ENCODE data around the gene BAG5.

BAG5 gene

DNA sequence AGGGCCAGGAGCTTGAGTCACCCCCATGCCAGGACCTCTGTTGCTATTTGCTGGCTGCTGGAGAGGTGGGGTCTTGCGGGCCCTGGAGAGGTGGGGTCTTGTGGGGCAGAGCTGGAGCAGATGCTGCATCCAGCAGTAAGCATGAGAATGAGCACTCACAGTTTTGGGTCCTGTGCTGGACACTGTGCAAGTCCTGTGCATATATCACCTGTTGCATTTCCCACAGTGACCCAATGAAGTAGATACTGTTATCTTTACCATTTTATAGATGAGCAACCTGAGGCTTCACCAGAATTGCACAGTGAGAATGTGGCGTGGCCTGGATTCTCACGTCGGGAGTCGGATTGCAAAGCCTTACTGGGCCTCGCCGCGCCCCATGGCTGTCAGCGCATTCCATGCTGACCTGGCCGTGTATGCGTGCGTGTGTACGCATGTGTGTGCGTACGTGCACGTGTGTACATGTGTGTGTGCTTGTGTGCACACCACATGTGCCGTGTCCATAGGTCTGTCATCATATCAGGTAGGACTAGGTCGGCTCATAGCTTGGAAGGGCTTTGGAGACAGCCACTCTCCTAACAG, 12.3 kb upstream of the BAG5 start:
- TF ChIP-seq Cebpa-rat (IDR thresholded peaks at IDR 0.05): no peak
- Histone ChIP-seq H3K4me3 (no peak overlapping the region), H3K36me3 (peaks cover 60 to 75% (median 70%) of the 10 kb centered on the region in 11 experiments), H3K27me3 (no peaks in the 10 kb centered on the region), H3K4me2 (no peak overlapping the region), H4K20me1 (peaks cover 17 to 85% (median 50%) of the 10 kb centered on the region in 11 experiments; a peak in 19 of 22 replicates), H3K27ac (no peak overlapping the region), H3K9me3 (replicated peaks in 1 of 11) (no peaks in the 10 kb centered on the region), H3K9ac (peak overlapping the region in 1 of 11 experiments; percentile 18; a peak in 1 of 22 replicates), H3K4me1 (peaks cover 7 to 22% (median 16%) of the 10 kb centered on the region in 10 experiments; a peak in 17 of 20 replicates)

DNA sequence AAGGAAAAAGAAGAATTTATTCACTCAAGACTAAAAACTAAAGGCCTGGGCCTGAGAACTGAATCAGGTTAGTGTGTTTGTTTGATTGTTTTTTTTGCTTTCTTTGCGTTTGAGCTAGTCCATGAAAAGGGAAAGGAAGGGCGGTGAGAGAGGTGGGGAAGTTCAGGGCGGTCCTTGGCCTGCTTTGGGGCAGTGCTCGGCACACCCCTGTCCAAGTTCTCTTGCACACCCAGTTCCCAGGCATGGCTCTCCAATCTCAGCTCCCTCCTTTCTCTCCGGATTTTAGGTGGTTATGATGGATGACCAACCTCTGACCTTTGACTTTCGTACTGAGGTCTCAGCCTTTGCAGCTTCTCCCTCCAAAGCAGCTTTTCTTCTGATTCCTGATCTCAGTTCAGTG, 11.6 kb upstream of the BAG5 start:
- Histone ChIP-seq H4K20me1 (peaks cover 21 to 92% (median 57%) of the 10 kb centered on the region in 11 experiments; a peak in 20 of 22 replicates), H3K27me3 (no peaks in the 10 kb centered on the region), H3K4me2 (no peak overlapping the region), H3K4me1 (peaks cover 7 to 24% (median 21%) of the 10 kb centered on the region in 10 experiments; a peak in 18 of 20 replicates), H3K36me3 (peaks cover 58 to 68% (median 67%) of the 10 kb centered on the region in 11 experiments), H3K9ac (no peak overlapping the region), H3K27ac (no peak overlapping the region), H3K4me3 (no peak overlapping the region), H3K9me3 (replicated peaks in 1 of 11) (no peaks in the 10 kb centered on the region)
- TF ChIP-seq Cebpa-rat (IDR thresholded peaks at IDR 0.05): no peak

DNA sequence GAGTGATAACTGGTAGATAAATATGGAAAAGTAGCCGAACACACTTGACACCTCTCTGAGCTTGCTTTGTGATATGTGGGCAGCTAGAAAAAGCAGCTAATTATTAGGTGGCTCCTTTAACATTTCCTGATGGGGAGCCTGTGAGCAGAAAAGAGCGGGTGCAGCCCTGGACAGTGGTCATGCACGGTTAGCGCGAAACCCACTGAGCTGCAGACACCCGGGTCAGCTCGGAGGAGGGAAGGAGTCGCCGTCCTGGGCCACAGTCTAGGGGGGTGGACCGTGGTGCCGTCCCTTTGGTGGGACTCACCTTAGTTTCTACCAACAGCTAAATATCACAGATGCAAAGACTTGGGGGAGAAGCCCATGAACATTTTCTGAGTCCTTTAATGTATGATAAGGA, 7.0 kb upstream of the BAG5 start:
- Histone ChIP-seq H3K4me3 (no peak overlapping the region), H3K4me1 (peaks cover 19 to 54% (median 39%) of the 10 kb centered on the region in 10 experiments), H3K36me3 (peaks cover 23 to 36% (median 28%) of the 10 kb centered on the region in 11 experiments), H3K9me3 (replicated peaks in 1 of 11) (no peaks in the 10 kb centered on the region), H3K27ac (no peak overlapping the region), H3K27me3 (no peaks in the 10 kb centered on the region), H3K9ac (peak overlapping the region in 3 of 11 experiments; percentile 2 to 24 (median 2); a peak in 2 of 22 replicates), H4K20me1 (peaks cover 34 to 94% (median 71%) of the 10 kb centered on the region in 11 experiments; a peak in 20 of 22 replicates), H3K4me2 (0 out of 22 replicates have a peak overlapping the region, but pooled peaks of 1 of the 11 experiments have one; percentile 17)
- no peak for TF ChIP-seq Cebpa-rat (IDR thresholded peaks at IDR 0.05)

DNA sequence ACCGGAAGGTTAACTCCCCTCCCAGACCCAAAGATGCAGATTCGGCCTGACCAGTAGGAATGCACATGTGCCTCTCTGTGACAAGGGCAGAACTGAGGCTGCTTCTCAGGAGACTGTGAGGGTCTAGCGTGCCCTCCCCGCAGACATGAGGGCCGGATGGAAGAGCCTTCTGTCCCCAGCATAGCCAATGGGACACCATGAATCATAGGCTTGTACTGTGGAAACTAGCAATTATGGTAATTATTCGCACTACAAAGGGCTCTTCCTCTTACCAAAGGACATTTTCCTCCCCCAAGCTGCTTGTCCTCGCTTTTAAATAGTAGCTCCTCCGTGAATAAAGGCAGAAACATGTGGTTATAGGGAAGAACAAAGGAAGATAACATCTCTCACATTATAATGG, 6.5 kb upstream of the BAG5 start:
- no peaks in the 10 kb centered on the region for H3K27me3 ChIP-seq
- no peak overlapping the region for H3K27ac ChIP-seq
- TF ChIP-seq Cebpa-rat (IDR thresholded peaks at IDR 0.05): no peak
- H3K4me2 ChIP-seq: 0 out of 22 replicates have a peak overlapping the region, but pooled peaks of 1 of the 11 experiments have one; percentile 17
- peaks cover 18 to 31% (median 23%) of the 10 kb centered on the region in 11 experiments for H3K36me3 ChIP-seq
- peaks cover 34 to 94% (median 75%) of the 10 kb centered on the region in 11 experiments; a peak in 20 of 22 replicates for H4K20me1 ChIP-seq
- H3K4me3 ChIP-seq: no peak overlapping the region
- peak overlapping the region in 3 of 11 experiments; percentile 2 to 32 (median 2); a peak in 3 of 22 replicates for H3K9ac ChIP-seq
- H3K4me1 ChIP-seq: peaks cover 24 to 59% (median 44%) of the 10 kb centered on the region in 10 experiments
- no peaks in the 10 kb centered on the region for H3K9me3 ChIP-seq (replicated peaks in 1 of 11)

DNA sequence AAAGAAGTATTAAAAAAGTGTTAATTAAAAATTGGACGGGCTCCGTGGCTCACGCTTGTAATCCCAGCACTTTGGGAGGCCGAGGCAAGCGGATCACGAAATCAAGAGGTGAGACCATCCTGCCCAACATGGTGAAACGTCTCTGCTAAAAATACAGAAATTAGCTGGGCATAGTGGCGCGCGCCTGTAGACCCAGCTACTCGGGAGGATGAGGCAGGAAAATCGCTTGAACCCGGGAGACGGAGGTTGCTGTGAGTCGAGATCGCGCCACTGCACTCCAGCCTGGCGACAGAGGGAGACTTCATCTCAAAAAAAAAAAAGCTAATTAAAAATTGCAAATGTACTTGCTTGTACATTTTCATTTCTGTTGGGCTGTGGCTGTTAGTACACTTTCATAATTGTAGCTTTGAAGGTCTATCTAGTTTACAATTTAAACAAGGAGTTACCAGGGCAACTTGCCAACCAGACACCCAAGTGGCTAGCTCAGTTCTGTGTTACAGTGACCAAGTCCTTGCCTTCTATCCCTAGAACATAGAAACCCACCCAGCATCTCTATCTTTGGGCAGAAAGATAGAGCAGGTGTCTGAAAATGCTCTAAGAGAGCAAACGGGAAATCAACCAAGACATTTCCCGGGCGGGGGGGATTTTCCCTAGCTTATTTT, 1.5 kb upstream of the BAG5 start:
- H3K27ac ChIP-seq: peak overlapping the region in 2 of 11 experiments; percentile 96 to 98; a peak in 1 of 22 replicates

DNA sequence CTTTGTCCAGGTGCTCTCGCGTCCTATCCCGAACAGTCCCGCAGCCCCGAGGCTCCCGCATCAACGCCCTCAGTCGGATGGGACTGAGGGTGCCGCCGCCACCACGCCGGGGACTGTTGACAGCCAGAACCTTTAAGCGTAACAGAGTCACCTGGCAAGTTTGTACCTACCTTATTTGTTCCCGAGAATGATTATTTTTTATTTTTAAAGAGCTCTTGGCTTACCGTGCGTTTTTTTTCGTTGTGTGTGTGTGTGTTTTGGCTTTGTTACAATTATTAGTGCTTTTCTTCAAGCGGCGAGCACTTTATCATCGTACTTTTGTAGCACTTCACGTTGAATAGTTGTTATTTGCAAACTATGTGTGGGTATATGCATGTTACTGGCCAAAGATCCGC, 766 bp upstream of the BAG5 start:
- H3K9me3 ChIP-seq (replicated peaks in 1 of 11): no peaks in the 10 kb centered on the region
- H3K27me3 ChIP-seq: no peaks in the 10 kb centered on the region
- H4K20me1 ChIP-seq: peaks cover 52 to 94% (median 70%) of the 10 kb centered on the region in 11 experiments
- peaks cover 23 to 37% (median 32%) of the 10 kb centered on the region in 11 experiments for H3K36me3 ChIP-seq
- H3K4me2 ChIP-seq: peak overlapping the region; percentile 87 to 97 (median 94)
- H3K4me1 ChIP-seq: peaks cover 55 to 74% (median 66%) of the 10 kb centered on the region in 10 experiments
- peak overlapping the region; percentile 93 to 99 (median 97) for H3K27ac ChIP-seq
- no peak for TF ChIP-seq Cebpa-rat (IDR thresholded peaks at IDR 0.05)
- peak overlapping the region; percentile 87 to 100 (median 98) for H3K4me3 ChIP-seq
- H3K9ac ChIP-seq: peak overlapping the region; percentile 88 to 98 (median 95)

More for the DNA sequence above, 1.5 kb upstream of the BAG5 start:
- no peaks in the 10 kb centered on the region for H3K9me3 ChIP-seq (replicated peaks in 1 of 11)
- no peak for TF ChIP-seq Cebpa-rat (IDR thresholded peaks at IDR 0.05)
- peaks cover 50 to 70% (median 60%) of the 10 kb centered on the region in 10 experiments for H3K4me1 ChIP-seq
- peak overlapping the region; percentile 88 to 98 (median 95) for H3K9ac ChIP-seq
- H3K36me3 ChIP-seq: peaks cover 15 to 29% (median 25%) of the 10 kb centered on the region in 11 experiments
- peak overlapping the region; percentile 87 to 100 (median 98) for H3K4me3 ChIP-seq
- no peaks in the 10 kb centered on the region for H3K27me3 ChIP-seq
- peak overlapping the region; percentile 87 to 97 (median 94) for H3K4me2 ChIP-seq
- peaks cover 47 to 93% (median 69%) of the 10 kb centered on the region in 11 experiments; a peak in 21 of 22 replicates for H4K20me1 ChIP-seq

DNA sequence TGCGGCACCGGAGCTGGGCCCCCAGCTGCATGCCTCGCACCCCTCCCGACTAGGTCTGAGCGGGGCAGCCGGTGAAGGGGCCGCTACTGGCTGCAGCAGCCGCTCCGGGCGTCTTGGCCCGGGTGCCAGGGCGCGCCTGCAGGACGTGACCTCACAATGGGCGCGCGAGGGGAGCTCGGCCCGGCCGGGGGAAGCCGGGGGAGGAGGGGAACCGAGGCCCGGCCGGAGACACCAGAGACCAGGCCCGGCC, 353 bp downstream of the BAG5 start:
- H3K36me3 ChIP-seq: peaks cover 27 to 48% (median 40%) of the 10 kb centered on the region in 11 experiments
- H3K9ac ChIP-seq: peak overlapping the region; percentile 88 to 98 (median 95)
- TF ChIP-seq Cebpa-rat (IDR thresholded peaks at IDR 0.05): no peak
- peak overlapping the region; percentile 93 to 99 (median 97) for H3K27ac ChIP-seq
- no peaks in the 10 kb centered on the region for H3K9me3 ChIP-seq (replicated peaks in 1 of 11)
- H3K4me3 ChIP-seq: peak overlapping the region; percentile 87 to 100 (median 98)
- H3K4me1 ChIP-seq: peaks cover 52 to 75% (median 66%) of the 10 kb centered on the region in 10 experiments
- H4K20me1 ChIP-seq: peaks cover 57 to 94% (median 70%) of the 10 kb centered on the region in 11 experiments
- no peaks in the 10 kb centered on the region for H3K27me3 ChIP-seq
- peak overlapping the region; percentile 84 to 97 (median 94) for H3K4me2 ChIP-seq

DNA sequence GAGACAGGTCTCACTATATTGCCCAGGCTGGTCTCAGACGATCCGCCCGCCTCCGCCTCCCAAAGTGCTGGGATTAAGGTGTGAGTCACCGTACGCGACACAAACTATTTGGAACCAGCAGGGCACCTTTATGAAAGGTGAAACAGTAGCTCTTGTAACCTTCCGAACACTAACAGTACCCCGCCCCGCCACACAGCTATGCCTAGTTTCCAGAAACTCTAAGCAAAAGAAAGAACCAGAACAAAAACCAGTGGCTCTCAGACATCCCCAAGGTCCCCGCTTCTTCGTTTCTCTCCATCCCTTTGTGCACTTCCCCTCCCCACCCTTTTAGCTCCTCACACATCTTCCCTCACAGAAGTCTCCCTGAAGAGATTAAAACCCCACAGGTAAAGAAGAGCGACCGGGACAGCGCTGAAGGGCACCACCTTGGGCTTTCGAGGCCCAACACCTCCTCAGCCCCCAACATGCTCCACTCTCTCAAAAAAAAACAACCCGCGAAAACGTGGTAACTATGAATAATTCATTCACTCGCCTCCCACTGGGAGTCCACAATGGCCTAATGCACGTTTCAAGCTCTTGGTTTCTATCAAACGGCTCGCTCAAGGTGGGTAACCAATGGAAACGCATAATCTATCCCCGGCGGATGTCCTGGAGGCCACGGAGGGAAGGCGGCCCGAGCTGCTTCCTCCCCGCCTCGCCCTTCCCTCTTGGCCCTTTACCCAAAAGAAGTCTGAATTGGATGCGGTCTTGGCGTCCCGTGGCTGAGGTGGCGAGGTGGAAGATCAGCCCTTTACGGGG, 877 bp downstream of the BAG5 start:
- Histone ChIP-seq H3K27me3 (no peaks in the 10 kb centered on the region), H3K36me3 (peaks cover 27 to 48% (median 40%) of the 10 kb centered on the region in 11 experiments), H3K9me3 (replicated peaks in 1 of 11) (no peaks in the 10 kb centered on the region), H3K4me1 (peaks cover 52 to 74% (median 63%) of the 10 kb centered on the region in 10 experiments), H3K4me3 (peak overlapping the region; percentile 87 to 100 (median 98)), H3K27ac (peak overlapping the region; percentile 93 to 99 (median 97)), H4K20me1 (peaks cover 57 to 94% (median 70%) of the 10 kb centered on the region in 11 experiments), H3K4me2 (peak overlapping the region; percentile 84 to 97 (median 94)), H3K9ac (peak overlapping the region; percentile 88 to 98 (median 95))
- no peak for TF ChIP-seq Cebpa-rat (IDR thresholded peaks at IDR 0.05)
